HG02973 (cell line): ENCODE measurements around the gene ENO4.

ENCODE experiments used
- ATAC-seq: cut with Tn5 transposase; IDR thresholded peaks from one replicate; pipeline ENCODE4 v1.9.1; 2021; ENCODE audit warnings: moderate library complexity; ENCODE audit not compliant: unreplicated experiment

ENO4 gene

DNA sequence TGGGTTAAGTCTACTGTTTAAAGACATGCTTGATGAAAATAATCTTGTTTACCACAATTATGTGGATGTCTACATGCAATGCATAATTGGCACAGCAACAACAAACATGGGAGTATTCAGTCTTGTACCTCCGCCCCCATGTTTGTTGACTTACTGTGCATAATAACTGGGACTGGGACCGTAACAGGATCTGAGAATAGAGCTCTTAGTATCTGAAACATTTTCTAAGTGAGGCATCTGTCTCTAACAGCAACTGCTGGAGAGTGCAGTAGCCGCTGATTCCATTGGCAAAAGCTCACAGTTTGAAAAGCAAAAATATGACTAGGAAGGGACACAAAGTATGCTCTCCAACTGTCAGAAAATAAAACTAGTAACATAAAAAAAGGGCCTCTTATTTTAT is 61.6 kb downstream of the ENO4 start:
- no peak for ATAC-seq

DNA sequence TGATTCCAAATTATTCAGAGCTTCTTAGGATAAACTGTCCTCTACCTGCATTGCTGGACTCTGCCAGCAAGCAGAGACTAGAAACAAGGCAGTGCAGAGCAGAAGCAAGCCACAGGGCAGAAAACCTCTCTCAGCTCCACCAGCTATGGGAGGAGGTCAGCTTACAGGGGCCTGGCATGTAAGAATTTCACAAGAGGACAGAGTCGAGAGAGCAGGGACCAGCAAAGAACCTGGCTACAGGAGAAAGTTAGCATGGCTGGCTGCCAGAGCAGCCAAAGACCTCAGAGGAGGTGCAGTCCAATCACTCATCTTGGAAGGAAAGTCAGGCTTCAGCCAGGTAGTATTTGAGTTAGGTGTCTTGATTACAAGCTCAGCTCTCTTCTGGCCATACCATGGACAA is 62.9 kb downstream of the ENO4 start:
- ATAC-seq, result no peak

- ATAC-seq, result no peak
Measured at GRCh38 chr10:116913695-116914094, 64.4 kb downstream of the ENO4 start.

DNA sequence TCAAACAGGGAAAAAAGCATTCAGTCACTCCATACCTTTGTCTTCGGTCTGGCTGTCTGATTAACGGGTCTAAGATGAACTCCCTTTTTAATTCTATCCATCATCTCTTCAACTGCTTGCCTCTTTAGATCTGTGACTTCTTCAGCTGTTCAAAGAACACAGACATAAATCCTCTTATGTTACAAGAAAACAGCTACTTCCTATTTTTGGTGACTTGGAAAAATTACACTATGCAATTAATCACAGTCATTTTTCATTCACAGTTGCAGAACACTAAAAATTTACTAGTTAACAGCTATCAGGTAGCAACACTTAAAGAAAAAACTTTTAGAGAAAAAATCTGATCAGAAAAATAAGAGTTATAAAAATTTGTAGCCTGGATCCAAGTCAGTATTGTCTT is 66.0 kb downstream of the ENO4 start:
- no peak for ATAC-seq

- no peak for ATAC-seq
Measured at GRCh38 chr10:116917481-116917880, 68.2 kb downstream of the ENO4 start.

GRCh38 chr10:116918583-116918982 is 69.3 kb downstream of the ENO4 start:
- no peak for ATAC-seq

- no peak for ATAC-seq
Measured at GRCh38 chr10:116919164-116919563, 69.9 kb downstream of the ENO4 start.

DNA sequence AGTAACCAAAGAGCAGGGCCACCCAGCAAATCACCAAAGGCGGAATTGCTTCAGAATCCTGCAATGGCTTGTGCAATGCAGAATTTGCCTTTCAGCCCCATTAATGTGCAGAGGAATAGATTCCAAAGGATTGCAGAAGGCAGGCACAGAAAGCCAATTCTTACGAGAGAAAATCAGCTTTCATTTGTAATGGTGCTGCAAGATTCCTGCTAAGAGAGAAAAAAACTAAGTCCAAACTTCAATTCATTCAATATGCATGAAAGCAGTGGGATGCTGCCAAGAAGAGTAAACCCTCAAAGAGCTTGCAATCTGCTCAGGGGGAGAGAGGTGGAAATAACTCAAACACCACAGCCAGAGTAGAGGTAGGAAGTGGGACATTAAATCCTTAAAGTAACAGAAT is 70.4 kb downstream of the ENO4 start:
- ATAC-seq, result no peak

DNA sequence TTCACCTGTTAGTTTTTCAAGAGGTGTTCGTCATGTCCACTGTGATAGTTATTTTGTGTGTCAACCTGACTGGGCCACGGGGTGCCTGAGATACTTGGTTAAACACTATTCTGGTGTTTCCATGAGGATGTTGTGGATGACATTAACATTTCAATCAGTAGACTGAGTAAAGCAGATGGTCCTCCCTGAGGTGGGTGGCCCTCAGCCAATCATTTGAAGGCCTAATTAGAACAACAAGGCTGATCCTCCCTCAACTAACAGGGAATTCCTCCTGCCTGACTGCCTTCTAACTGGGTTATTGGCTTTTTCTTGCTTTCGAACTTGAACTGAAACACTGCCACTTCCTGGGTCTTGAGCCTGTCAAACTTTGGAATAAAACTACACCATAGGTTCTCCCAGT is 75.8 kb downstream of the ENO4 start:
- ATAC-seq, result no peak

- no peak for ATAC-seq
Measured at GRCh38 chr10:116926426-116926825, 77.1 kb downstream of the ENO4 start.

DNA sequence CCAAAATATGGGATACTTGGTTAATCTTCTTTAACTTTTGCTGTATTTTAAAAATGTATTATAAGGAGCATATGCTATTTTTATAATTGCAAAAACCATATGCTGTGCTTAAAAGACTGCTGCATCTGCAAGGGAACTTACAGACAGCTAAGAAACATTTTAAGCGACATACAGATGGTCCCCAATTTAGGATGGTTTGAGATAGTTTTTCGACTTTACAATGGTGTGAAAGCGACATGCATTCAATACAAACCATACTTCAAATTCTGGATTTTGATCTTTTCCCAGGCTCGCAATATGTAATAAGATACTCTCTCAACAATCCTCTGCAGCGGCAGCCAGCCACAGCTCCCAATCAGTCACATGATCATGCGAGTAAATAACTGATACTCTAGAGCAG is 82.5 kb downstream of the ENO4 start:
- no peak for ATAC-seq
